Liver (tissue), 9 donors: ENCODE measurements around the gene TMEM183A. TPM values are rescaled to one million over a fixed set of nuclear protein-coding genes. Genes with fewer than 3 reads are reported as not detected.
"Not testable (repeated sequence)": the region's sequence is repeated elsewhere in the genome, so short reads cannot be mapped to it uniquely, and the experiment has no call there.

Experiments used
- DNase-seq: peaks from one replicate; pipeline ENCODE4 v3.0.0-alpha.2; 2017; ENCODE audit warnings: low spot score
- H3K27ac ChIP-seq, 2 donors: one replicate each; pipeline ENCODE4 v1.7.0; 2013; ENCODE audit warnings: inconsistent platforms in 2 of 2, low read length in 2 of 2, control low read depth in 1 of 2, low read depth in 1 of 2, mild to moderate bottlenecking in 1 of 2
- H3K27me3 ChIP-seq, 4 donors: one replicate each; pipeline versions ENCODE4 v1.6.1 to v1.7.0; 2013; ENCODE audit warnings: low read length in 3 of 4, inconsistent platforms in 1 of 4, mild to moderate bottlenecking in 1 of 4, moderate library complexity in 1 of 4; ENCODE audit not compliant: control insufficient read depth in 4 of 4, insufficient read depth in 4 of 4
- H3K36me3 ChIP-seq, 4 donors: one replicate each; pipeline versions ENCODE4 v1.6.1 to v1.7.0; 2013; ENCODE audit warnings: low read length in 3 of 4, mild to moderate bottlenecking in 3 of 4, low read depth in 1 of 4, moderate library complexity in 1 of 4; ENCODE audit not compliant: control insufficient read depth in 4 of 4, insufficient read depth in 3 of 4
- H3K4me1 ChIP-seq, 4 donors: one replicate each; pipeline versions ENCODE4 v1.6.1 to v1.7.0; 2013; ENCODE audit warnings: low read length in 3 of 4, mild to moderate bottlenecking in 3 of 4, moderate library complexity in 1 of 4; ENCODE audit not compliant: control insufficient read depth in 4 of 4, insufficient read depth in 4 of 4
- H3K4me3 ChIP-seq, 3 donors: one replicate each; pipeline versions ENCODE4 v1.6.1 to v1.7.0; 2013; ENCODE audit warnings: low read length in 3 of 3, control low read depth in 1 of 3, low read depth in 1 of 3, mild to moderate bottlenecking in 1 of 3
- H3K9ac ChIP-seq, 2 donors: one replicate each; pipeline ENCODE4 v1.7.0; 2013; ENCODE audit warnings: low read length in 2 of 2, mild to moderate bottlenecking in 2 of 2, moderate library complexity in 2 of 2, control low read depth in 1 of 2, low read depth in 1 of 2
- H3K9me3 ChIP-seq, 4 donors: one replicate each; pipeline versions ENCODE4 v1.6.1 to v1.7.0; 2013; ENCODE audit warnings: low read length in 3 of 4; ENCODE audit not compliant: control insufficient read depth in 4 of 4
- EGR1 ChIP-seq, 2 donors: IDR thresholded peaks; 2 replicates each; pipeline ENCODE4 v1.6.1; 2016 to 2018; ENCODE audit warnings: antibody characterized with exemption in 2 of 2, low read depth in 2 of 2
- HNF4G ChIP-seq: IDR thresholded peaks from 2 replicates; pipeline ENCODE4 v1.6.1; 2016; ENCODE audit warnings: antibody characterized with exemption
- JUND ChIP-seq, 2 donors: IDR thresholded peaks; 2 replicates each; pipeline ENCODE4 v1.6.1; 2016; ENCODE audit warnings: antibody characterized with exemption in 2 of 2
- NR2F2 ChIP-seq: IDR thresholded peaks from 2 replicates; pipeline ENCODE4 v1.6.1; 2016; ENCODE audit warnings: antibody characterized with exemption
- RXRA ChIP-seq, 2 donors: IDR thresholded peaks; 2 replicates each; pipeline ENCODE4 v1.6.1; 2017 to 2018; ENCODE audit warnings: antibody characterized with exemption in 2 of 2, mild to moderate bottlenecking in 1 of 2
- TAF1 ChIP-seq: conservative IDR thresholded peaks from 2 replicates; pipeline ENCODE4 v1.6.1; 2016; ENCODE audit warnings: antibody characterized with exemption, mild to moderate bottlenecking
- WGBS: extraction: QIAGEN DNeasy Blood & Tissue Kit; methylation state at CpG from one replicate; pipeline ENCODE4 v1.1.7; 2013; 5-methylcytosine and 5-hydroxymethylcytosine counted together
- polyA plus RNA-seq, 2 donors: library from polyadenylated mRNA; stranded (reverse) in 1 of 2; unstranded in 1 of 2; fragments of 200-250 nt in 1 of 2; fragments of >200 nt in 1 of 2; fragmentation: Nextera tagmentation in 1 of 2; extraction: Ambion mirVana in 1 of 2; gene quantifications; one replicate each; pipeline versions ENCODE4 v1.2.1 to v1.2.3, GENCODE V29; 2013 to 2015
- total RNA-seq, 2 donors: library from RNA; depleted of rRNA; stranded (reverse); fragments of >200 nt; gene quantifications; one replicate each; pipeline ENCODE4 v1.2.3, GENCODE V29; 2014
- TF ChIP-seq, protein P1 (sequence below): IDR thresholded peaks from 2 replicates; pipeline ENCODE4 v1.6.1; 2016; ENCODE audit warnings: antibody characterized with exemption, mild to moderate bottlenecking
- TF ChIP-seq, protein P2 (sequence below): IDR thresholded peaks from 2 replicates; pipeline ENCODE4 v1.6.1; 2016; ENCODE audit warnings: antibody characterized with exemption
- TF ChIP-seq, protein P3 (sequence below): IDR thresholded peaks from 2 replicates; pipeline ENCODE4 v1.6.1; 2016; ENCODE audit warnings: antibody characterized with exemption
- donor health status: healthy.
- donor health status: healthy.
- donor health status: healthy.
- donor health status: healthy.
- donor health status: healthy.

TMEM183A gene
- total and polyA plus RNA-seq, 4 donors, result 21.0 to 48.9 (median 35.5) TPM

DNA sequence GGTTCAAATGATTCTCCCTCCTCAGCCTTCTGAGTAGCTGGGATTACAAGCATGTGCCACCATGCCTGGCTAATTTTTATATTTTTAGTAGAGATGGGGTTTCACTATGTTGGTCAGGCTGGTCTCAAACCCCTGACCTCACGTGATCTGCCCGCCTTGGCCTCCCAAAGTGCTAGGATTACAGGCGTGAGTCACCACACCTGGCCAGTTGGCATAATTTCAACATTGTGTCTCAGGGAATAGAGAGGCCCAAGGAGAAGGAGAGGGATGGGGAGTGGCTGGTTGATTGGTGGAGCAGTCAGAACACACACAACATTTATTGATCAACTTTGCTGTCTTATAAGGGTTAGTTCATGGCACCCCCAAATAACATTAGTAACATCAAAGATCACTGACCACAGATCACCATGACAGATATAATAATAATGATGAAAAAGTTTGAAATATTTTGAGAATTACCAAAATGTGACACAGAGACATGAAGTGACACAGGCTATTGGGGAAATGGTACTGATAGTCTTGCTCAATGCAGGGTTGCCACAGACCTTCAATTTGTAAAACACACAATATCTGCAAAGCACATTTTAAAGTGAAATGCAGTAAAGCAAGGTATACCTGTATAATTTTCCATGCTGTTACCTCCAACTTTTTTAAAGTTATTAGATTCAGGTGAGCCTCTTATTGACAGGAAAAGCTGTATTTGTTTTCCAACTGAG lies 24.3 kb upstream of the TMEM183A start:
- TF ChIP-seq RXRA (IDR thresholded peaks at IDR 0.05) (no peak), NR2F2 (no peak), JUND (IDR thresholded peaks at IDR 0.05) (no peak)
- Histone ChIP-seq H3K4me1 (no peaks in the 10 kb centered on the region), H3K36me3 (no peaks in the 10 kb centered on the region), H3K9me3 (no peaks in the 10 kb centered on the region), H3K9ac (no peak overlapping the region), H3K27ac (no peak overlapping the region), H3K4me3 (no peak overlapping the region), H3K27me3 (no peaks in the 10 kb centered on the region)
- DNase-seq, result no peak
- 86% methylated on average over 3 of the region's 3 CpGs for WGBS

DNA sequence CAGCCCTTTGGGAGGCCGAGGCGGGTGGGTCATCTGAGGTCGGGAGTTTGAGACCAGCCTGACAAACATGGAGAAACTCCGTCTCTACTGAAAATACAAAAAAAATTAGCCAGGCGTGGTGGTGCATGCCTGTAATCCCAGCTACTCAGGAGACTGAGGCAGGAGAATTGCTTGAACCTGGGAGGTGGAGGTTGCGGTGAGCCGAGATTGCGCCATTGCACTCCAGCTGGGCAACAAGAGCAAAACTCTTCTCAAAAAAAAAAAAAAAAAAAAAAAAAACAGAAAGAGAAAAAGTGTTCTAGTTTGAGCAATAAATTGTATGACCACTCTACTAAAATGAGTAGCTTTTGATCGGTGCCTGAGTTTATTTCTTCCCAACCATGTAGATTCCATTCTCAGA lies 21.1 kb upstream of the TMEM183A start:
- H3K9ac ChIP-seq, H3K4me3 ChIP-seq, H3K27me3 ChIP-seq, H3K9me3 ChIP-seq, DNase-seq, H3K27ac ChIP-seq, H3K4me1 ChIP-seq, H3K36me3 ChIP-seq: not testable (repeated sequence)
- WGBS, result 84% methylated on average over 9 of the region's 9 CpGs

DNA sequence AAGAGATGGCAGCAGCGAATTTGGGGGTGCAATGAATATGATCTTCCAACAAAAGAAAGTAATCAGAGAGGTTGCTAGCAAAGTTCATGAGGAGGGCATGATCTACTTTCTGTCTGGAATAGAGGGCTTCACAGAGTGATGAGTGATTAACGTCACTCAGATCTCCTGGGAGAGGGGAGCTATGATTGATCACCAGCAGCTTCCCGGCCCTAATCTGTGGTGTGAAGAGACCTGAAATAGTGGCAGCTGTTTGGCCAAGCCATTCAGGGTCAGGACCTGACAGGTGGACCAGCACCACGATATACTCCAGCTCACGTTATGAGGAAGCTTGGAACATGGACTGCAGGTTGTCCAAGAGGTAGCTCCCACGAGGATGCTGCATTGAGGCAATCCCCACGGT lies 19.9 kb upstream of the TMEM183A start:
- DNase-seq, result no peak
- no peak overlapping the region for H3K27ac ChIP-seq
- H3K4me1 ChIP-seq, result no peaks in the 10 kb centered on the region
- TF ChIP-seq RXRA (IDR thresholded peaks at IDR 0.05) (no peak), NR2F2 (no peak), JUND (IDR thresholded peaks at IDR 0.05) (no peak), TAF1 (no peak), EGR1 (IDR thresholded peaks at IDR 0.05; ENCODE audit: low read depth in 2 of 2) (no peak), HNF4G (no peak)
- TF ChIP-seq, protein P1, sequence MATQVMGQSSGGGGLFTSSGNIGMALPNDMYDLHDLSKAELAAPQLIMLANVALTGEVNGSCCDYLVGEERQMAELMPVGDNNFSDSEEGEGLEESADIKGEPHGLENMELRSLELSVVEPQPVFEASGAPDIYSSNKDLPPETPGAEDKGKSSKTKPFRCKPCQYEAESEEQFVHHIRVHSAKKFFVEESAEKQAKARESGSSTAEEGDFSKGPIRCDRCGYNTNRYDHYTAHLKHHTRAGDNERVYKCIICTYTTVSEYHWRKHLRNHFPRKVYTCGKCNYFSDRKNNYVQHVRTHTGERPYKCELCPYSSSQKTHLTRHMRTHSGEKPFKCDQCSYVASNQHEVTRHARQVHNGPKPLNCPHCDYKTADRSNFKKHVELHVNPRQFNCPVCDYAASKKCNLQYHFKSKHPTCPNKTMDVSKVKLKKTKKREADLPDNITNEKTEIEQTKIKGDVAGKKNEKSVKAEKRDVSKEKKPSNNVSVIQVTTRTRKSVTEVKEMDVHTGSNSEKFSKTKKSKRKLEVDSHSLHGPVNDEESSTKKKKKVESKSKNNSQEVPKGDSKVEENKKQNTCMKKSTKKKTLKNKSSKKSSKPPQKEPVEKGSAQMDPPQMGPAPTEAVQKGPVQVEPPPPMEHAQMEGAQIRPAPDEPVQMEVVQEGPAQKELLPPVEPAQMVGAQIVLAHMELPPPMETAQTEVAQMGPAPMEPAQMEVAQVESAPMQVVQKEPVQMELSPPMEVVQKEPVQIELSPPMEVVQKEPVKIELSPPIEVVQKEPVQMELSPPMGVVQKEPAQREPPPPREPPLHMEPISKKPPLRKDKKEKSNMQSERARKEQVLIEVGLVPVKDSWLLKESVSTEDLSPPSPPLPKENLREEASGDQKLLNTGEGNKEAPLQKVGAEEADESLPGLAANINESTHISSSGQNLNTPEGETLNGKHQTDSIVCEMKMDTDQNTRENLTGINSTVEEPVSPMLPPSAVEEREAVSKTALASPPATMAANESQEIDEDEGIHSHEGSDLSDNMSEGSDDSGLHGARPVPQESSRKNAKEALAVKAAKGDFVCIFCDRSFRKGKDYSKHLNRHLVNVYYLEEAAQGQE, result no peak
- TF ChIP-seq, protein P2, sequence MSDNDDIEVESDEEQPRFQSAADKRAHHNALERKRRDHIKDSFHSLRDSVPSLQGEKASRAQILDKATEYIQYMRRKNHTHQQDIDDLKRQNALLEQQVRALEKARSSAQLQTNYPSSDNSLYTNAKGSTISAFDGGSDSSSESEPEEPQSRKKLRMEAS, result no peak
- TF ChIP-seq, protein P3, sequence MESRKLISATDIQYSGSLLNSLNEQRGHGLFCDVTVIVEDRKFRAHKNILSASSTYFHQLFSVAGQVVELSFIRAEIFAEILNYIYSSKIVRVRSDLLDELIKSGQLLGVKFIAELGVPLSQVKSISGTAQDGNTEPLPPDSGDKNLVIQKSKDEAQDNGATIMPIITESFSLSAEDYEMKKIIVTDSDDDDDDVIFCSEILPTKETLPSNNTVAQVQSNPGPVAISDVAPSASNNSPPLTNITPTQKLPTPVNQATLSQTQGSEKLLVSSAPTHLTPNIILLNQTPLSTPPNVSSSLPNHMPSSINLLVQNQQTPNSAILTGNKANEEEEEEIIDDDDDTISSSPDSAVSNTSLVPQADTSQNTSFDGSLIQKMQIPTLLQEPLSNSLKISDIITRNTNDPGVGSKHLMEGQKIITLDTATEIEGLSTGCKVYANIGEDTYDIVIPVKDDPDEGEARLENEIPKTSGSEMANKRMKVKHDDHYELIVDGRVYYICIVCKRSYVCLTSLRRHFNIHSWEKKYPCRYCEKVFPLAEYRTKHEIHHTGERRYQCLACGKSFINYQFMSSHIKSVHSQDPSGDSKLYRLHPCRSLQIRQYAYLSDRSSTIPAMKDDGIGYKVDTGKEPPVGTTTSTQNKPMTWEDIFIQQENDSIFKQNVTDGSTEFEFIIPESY, result no peak
- no peaks in the 10 kb centered on the region for H3K36me3 ChIP-seq
- H3K4me3 ChIP-seq, result no peak overlapping the region
- 85% methylated on average over 7 of the region's 7 CpGs for WGBS
- H3K9ac ChIP-seq, result no peak overlapping the region
- H3K27me3 ChIP-seq, result no peaks in the 10 kb centered on the region
- no peaks in the 10 kb centered on the region for H3K9me3 ChIP-seq
